Trophoblast cell (in vitro differentiated cells and primary cell): ENCODE measurements around the gene UGCG.

ENCODE experiments used
- DNase-seq, 2 donors: peaks; one replicate each; pipeline ENCODE4 v3.0.0-alpha.2; 2016
- H2AFZ ChIP-seq: 2 replicates; pipeline ENCODE4 v1.6.1; 2013; ENCODE audit warnings: low read length, moderate library complexity, mild to moderate bottlenecking; ENCODE audit not compliant: insufficient read depth, poor library complexity
- H2AK5ac ChIP-seq: 2 replicates; pipeline ENCODE4 v1.6.1; 2013; ENCODE audit warnings: mild to moderate bottlenecking, low read length
- H2BK120ac ChIP-seq: 2 replicates; pipeline ENCODE4 v1.6.1; 2013; ENCODE audit warnings: low read length, mild to moderate bottlenecking, moderate library complexity; ENCODE audit not compliant: insufficient read depth, poor library complexity
- H2BK12ac ChIP-seq: 2 replicates; pipeline ENCODE4 v1.6.1; 2013; ENCODE audit warnings: mild to moderate bottlenecking, low read length, moderate library complexity
- H2BK5ac ChIP-seq: 2 replicates; pipeline ENCODE4 v1.6.1; 2013; ENCODE audit warnings: low read length, low read depth, moderate library complexity, mild to moderate bottlenecking; ENCODE audit not compliant: poor library complexity
- H3K14ac ChIP-seq: 2 replicates; pipeline ENCODE4 v1.6.1; 2013; ENCODE audit warnings: mild to moderate bottlenecking, low read length
- H3K18ac ChIP-seq: 2 replicates; pipeline ENCODE4 v1.6.1; 2013; ENCODE audit warnings: mild to moderate bottlenecking, low read length
- H3K23ac ChIP-seq: 2 replicates; pipeline ENCODE4 v1.6.1; 2013; ENCODE audit warnings: low read length
- H3K27ac ChIP-seq: 2 replicates; pipeline ENCODE4 v1.5.1; 2013; ENCODE audit warnings: low read depth, mild to moderate bottlenecking, inconsistent platforms, low read length, moderate library complexity
- H3K27me3 ChIP-seq: 2 replicates; pipeline ENCODE4 v1.6.1; 2013; ENCODE audit warnings: inconsistent platforms, mild to moderate bottlenecking, low read length, moderate library complexity; ENCODE audit not compliant: insufficient read depth
- H3K36me3 ChIP-seq, 2 experiments: 1 replicate in 1 of 2; 2 replicates in 1 of 2; pipeline ENCODE4 v1.6.1; 2013; ENCODE audit warnings: low read length in 2 of 2, mild to moderate bottlenecking in 2 of 2, moderate library complexity in 1 of 2; ENCODE audit not compliant: insufficient read depth in 2 of 2, control insufficient read depth in 1 of 2
- H3K4ac ChIP-seq: 2 replicates; pipeline ENCODE4 v1.6.1; 2013; ENCODE audit warnings: low read depth, mild to moderate bottlenecking, low read length, moderate library complexity
- H3K4me1 ChIP-seq, 2 experiments: 1 replicate in 1 of 2; 2 replicates in 1 of 2; pipeline ENCODE4 v1.6.1; 2013; ENCODE audit warnings: low read length in 2 of 2, mild to moderate bottlenecking in 2 of 2, moderate library complexity in 1 of 2; ENCODE audit not compliant: insufficient read depth in 2 of 2, control insufficient read depth in 1 of 2
- H3K4me2 ChIP-seq: 2 replicates; pipeline ENCODE4 v1.6.1; 2013; ENCODE audit warnings: inconsistent platforms, mild to moderate bottlenecking, low read length, moderate library complexity
- H3K4me3 ChIP-seq: 2 replicates; pipeline ENCODE4 v1.5.1; 2013; ENCODE audit warnings: mild to moderate bottlenecking, low read depth, low read length, inconsistent platforms
- H3K79me1 ChIP-seq: one replicate; pipeline ENCODE4 v1.6.1; 2013; ENCODE audit warnings: low read length
- H3K79me2 ChIP-seq: 2 replicates; pipeline ENCODE4 v1.6.1; 2013; ENCODE audit warnings: low read length, mild to moderate bottlenecking; ENCODE audit not compliant: control insufficient read depth, insufficient read depth, poor library complexity
- H3K9ac ChIP-seq: 2 replicates; pipeline ENCODE4 v1.6.1; 2013; ENCODE audit warnings: mild to moderate bottlenecking, low read length
- H3K9me3 ChIP-seq: 2 replicates; pipeline ENCODE4 v1.6.1; 2013; ENCODE audit warnings: low read depth, mild to moderate bottlenecking, control low read depth, inconsistent platforms, low read length; ENCODE audit not compliant: insufficient read depth
- H4K12ac ChIP-seq: 2 replicates; pipeline ENCODE4 v1.6.1; 2013; ENCODE audit warnings: low read depth, mild to moderate bottlenecking, low read length, moderate library complexity
- H4K8ac ChIP-seq: 2 replicates; pipeline ENCODE4 v1.6.1; 2013; ENCODE audit warnings: low read depth, mild to moderate bottlenecking, low read length, moderate library complexity
- H4K91ac ChIP-seq: one replicate; pipeline ENCODE4 v1.6.1; 2013; ENCODE audit warnings: low read depth, mild to moderate bottlenecking, low read length, moderate library complexity
- WGBS: extraction: QIAGEN DNeasy Blood & Tissue Kit; methylation state at CpG from one replicate; pipeline ENCODE4 v1.1.7; 2013; ENCODE audit warnings: missing lambda C conversion rate; ENCODE audit not compliant: insufficient read length, insufficient coverage; ENCODE audit errors: extremely low coverage; 5-methylcytosine and 5-hydroxymethylcytosine counted together

UGCG gene

GRCh38 chr9:111917201-111917600, 20.6 kb downstream of the UGCG start:
- Histone ChIP-seq H2AFZ (no peak overlapping the region), H2BK120ac (no peak overlapping the region), H3K23ac (no peak overlapping the region), H3K9ac (no peak overlapping the region), H4K8ac (no peak overlapping the region), H3K79me1 (no peaks in the 10 kb centered on the region), H3K14ac (no peak overlapping the region), H3K4me3 (no peak overlapping the region), H2BK12ac (no peak overlapping the region), H3K36me3 (peaks cover 0 to 4% of the 10 kb centered on the region in 2 experiments), H3K4me2 (no peak overlapping the region), H4K91ac (no peak overlapping the region), H3K18ac (no peak overlapping the region), H3K4ac (no peak overlapping the region), H4K12ac (no peak overlapping the region), H3K4me1 (no peaks in the 10 kb centered on the region), H2AK5ac (no peak overlapping the region), H3K27ac (no peak overlapping the region), H3K27me3 (no peaks in the 10 kb centered on the region), H2BK5ac (no peak overlapping the region), H3K79me2 (no peaks in the 10 kb centered on the region), H3K9me3 (no peaks in the 10 kb centered on the region)
- DNase-seq, result no peak
- no CpG with 5 or more reads among the region's 5 CpGs for WGBS

- Histone ChIP-seq H3K18ac (no peak overlapping the region), H4K91ac (no peak overlapping the region), H2BK12ac (no peak overlapping the region), H3K14ac (no peak overlapping the region), H3K4me1 (no peaks in the 10 kb centered on the region), H3K9me3 (no peaks in the 10 kb centered on the region), H3K4me3 (no peak overlapping the region), H2BK120ac (no peak overlapping the region), H2AFZ (no peak overlapping the region), H4K8ac (no peak overlapping the region), H3K79me2 (no peaks in the 10 kb centered on the region), H3K4ac (no peak overlapping the region), H2AK5ac (no peak overlapping the region), H2BK5ac (no peak overlapping the region), H3K79me1 (no peaks in the 10 kb centered on the region), H3K36me3 (peaks cover 0 to 4% of the 10 kb centered on the region in 2 experiments), H3K9ac (no peak overlapping the region), H3K4me2 (no peak overlapping the region), H3K27me3 (no peaks in the 10 kb centered on the region), H3K23ac (no peak overlapping the region), H4K12ac (no peak overlapping the region), H3K27ac (no peak overlapping the region)
- WGBS, result no CpG with 5 or more reads among the region's 9 CpGs
- DNase-seq, result no peak
These were observed 21.4 kb downstream of the UGCG start for GRCh38 chr9:111917980-111918379.

- H4K12ac ChIP-seq, result no peak overlapping the region
- H3K79me1 ChIP-seq, result no peaks in the 10 kb centered on the region
- no peak overlapping the region for H2AFZ ChIP-seq
- H3K27me3 ChIP-seq, result no peaks in the 10 kb centered on the region
- no peaks in the 10 kb centered on the region for H3K4me1 ChIP-seq
- no peak overlapping the region for H3K18ac ChIP-seq
- no peak overlapping the region for H3K4me2 ChIP-seq
- H3K4ac ChIP-seq, result no peak overlapping the region
- H3K27ac ChIP-seq, result no peak overlapping the region
- H2BK120ac ChIP-seq, result no peak overlapping the region
- no peak overlapping the region for H3K4me3 ChIP-seq
- no peak overlapping the region for H2AK5ac ChIP-seq
- H3K9ac ChIP-seq, result no peak overlapping the region
- no peak overlapping the region for H2BK5ac ChIP-seq
- peaks cover 0 to 6% of the 10 kb centered on the region in 2 experiments for H3K36me3 ChIP-seq
- no peak overlapping the region for H4K91ac ChIP-seq
- no peaks in the 10 kb centered on the region for H3K79me2 ChIP-seq
- no peak overlapping the region for H2BK12ac ChIP-seq
- DNase-seq, result no peak
- no CpG with 5 or more reads among the region's 4 CpGs for WGBS
- H3K23ac ChIP-seq, result no peak overlapping the region
- no peaks in the 10 kb centered on the region for H3K9me3 ChIP-seq
- no peak overlapping the region for H4K8ac ChIP-seq
- no peak overlapping the region for H3K14ac ChIP-seq
These were observed 23.3 kb downstream of the UGCG start for GRCh38 chr9:111919875-111920274.

GRCh38 chr9:111920531-111920930, 23.9 kb downstream of the UGCG start:
- no peaks in the 10 kb centered on the region for H3K27me3 ChIP-seq
- no CpG with 5 or more reads among the region's 7 CpGs for WGBS
- H3K79me1 ChIP-seq, result no peaks in the 10 kb centered on the region
- no peak overlapping the region for H3K27ac ChIP-seq
- H4K12ac ChIP-seq, result no peak overlapping the region
- H2AFZ ChIP-seq, result no peak overlapping the region
- H3K9ac ChIP-seq, result no peak overlapping the region
- no peak overlapping the region for H4K8ac ChIP-seq
- no peak overlapping the region for H4K91ac ChIP-seq
- no peak overlapping the region for H2BK5ac ChIP-seq
- H3K79me2 ChIP-seq, result no peaks in the 10 kb centered on the region
- no peak overlapping the region for H2BK12ac ChIP-seq
- H3K4me1 ChIP-seq, result no peaks in the 10 kb centered on the region
- no peak overlapping the region for H3K4ac ChIP-seq
- no peak overlapping the region for H2BK120ac ChIP-seq
- no peak overlapping the region for H2AK5ac ChIP-seq
- H3K4me2 ChIP-seq, result no peak overlapping the region
- no peak overlapping the region for H3K18ac ChIP-seq
- H3K36me3 ChIP-seq, result peaks cover 0 to 6% of the 10 kb centered on the region in 2 experiments
- H3K9me3 ChIP-seq, result no peaks in the 10 kb centered on the region
- H3K4me3 ChIP-seq, result no peak overlapping the region
- no peak overlapping the region for H3K23ac ChIP-seq
- no peak for DNase-seq
- H3K14ac ChIP-seq, result no peak overlapping the region
